Measurements from ENCODE around the gene BZW1.

BZW1 gene

GRCh38 chr2:200873560-200873959, 61.9 kb downstream of the BZW1 start:
- no peaks in the 10 kb centered on the region for H3K79me2 ChIP-seq (ENCODE audit: insufficient read depth, low read length)
- TF ChIP-seq, protein P1, sequence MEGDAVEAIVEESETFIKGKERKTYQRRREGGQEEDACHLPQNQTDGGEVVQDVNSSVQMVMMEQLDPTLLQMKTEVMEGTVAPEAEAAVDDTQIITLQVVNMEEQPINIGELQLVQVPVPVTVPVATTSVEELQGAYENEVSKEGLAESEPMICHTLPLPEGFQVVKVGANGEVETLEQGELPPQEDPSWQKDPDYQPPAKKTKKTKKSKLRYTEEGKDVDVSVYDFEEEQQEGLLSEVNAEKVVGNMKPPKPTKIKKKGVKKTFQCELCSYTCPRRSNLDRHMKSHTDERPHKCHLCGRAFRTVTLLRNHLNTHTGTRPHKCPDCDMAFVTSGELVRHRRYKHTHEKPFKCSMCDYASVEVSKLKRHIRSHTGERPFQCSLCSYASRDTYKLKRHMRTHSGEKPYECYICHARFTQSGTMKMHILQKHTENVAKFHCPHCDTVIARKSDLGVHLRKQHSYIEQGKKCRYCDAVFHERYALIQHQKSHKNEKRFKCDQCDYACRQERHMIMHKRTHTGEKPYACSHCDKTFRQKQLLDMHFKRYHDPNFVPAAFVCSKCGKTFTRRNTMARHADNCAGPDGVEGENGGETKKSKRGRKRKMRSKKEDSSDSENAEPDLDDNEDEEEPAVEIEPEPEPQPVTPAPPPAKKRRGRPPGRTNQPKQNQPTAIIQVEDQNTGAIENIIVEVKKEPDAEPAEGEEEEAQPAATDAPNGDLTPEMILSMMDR (IDR thresholded peaks at IDR 0.05; ENCODE audit: borderline replicate concordance, extremely low read depth, low read length, poor library complexity, severe bottlenecking), result no peak
- TF ChIP-seq EZH2 (IDR thresholded peaks at IDR 0.05; ENCODE audit: borderline replicate concordance, low read depth, low read length, severe bottlenecking), result no peak
- no peaks in the 10 kb centered on the region for H4K20me1 ChIP-seq (ENCODE audit: insufficient read depth, low read length)
- H3K9ac ChIP-seq (ENCODE audit: low read depth, low read length), result no peak overlapping the region
- H3K9me3 ChIP-seq (ENCODE audit: insufficient read depth, low read length, severe bottlenecking), result no peaks in the 10 kb centered on the region
- H3K27me3 ChIP-seq (ENCODE audit: insufficient read depth, low read length, poor library complexity), result no peaks in the 10 kb centered on the region
- peaks cover 59% of the 10 kb centered on the region for H3K36me3 ChIP-seq (ENCODE audit: insufficient read depth, low read length)
- ATAC-seq (ENCODE audit: insufficient read depth, low read depth), result no peak
- H3K4me3 ChIP-seq (ENCODE audit: low read depth in 1 of 2, low read length in 2 of 2), result no peak overlapping the region
- no peak overlapping the region for H3K27ac ChIP-seq (ENCODE audit: low read length)
- H3K4me2 ChIP-seq (ENCODE audit: insufficient read depth, low read length), result no peak overlapping the region
- no peaks in the 10 kb centered on the region for H3K4me1 ChIP-seq (ENCODE audit: insufficient read depth, low read length)
- DNase-seq, result no peak
- no peak overlapping the region for H2AFZ ChIP-seq (ENCODE audit: low read depth, low read length)
